Endothelial cell of umbilical vein (primary cell): ENCODE measurements around the gene PPP1R2B.

Experiments used
- CTCF ChIP-seq, 2 donors: IDR thresholded peaks; 1 replicate in 1 of 2; 2 replicates in 1 of 2; pipeline ENCODE4 v1.5.1; 2011; ENCODE audit warnings: low read length in 2 of 2, mild to moderate bottlenecking in 2 of 2, moderate library complexity in 2 of 2, control low read depth in 1 of 2, inconsistent platforms in 1 of 2, low read depth in 1 of 2; ENCODE audit not compliant: insufficient read depth in 1 of 2; ENCODE audit errors: extremely low read depth in 1 of 2
- EZH2 ChIP-seq: IDR thresholded peaks from 2 replicates; pipeline ENCODE4 v1.6.1; 2012; ENCODE audit warnings: borderline replicate concordance, low read depth, mild to moderate bottlenecking, moderate library complexity, low read length, inconsistent platforms; ENCODE audit not compliant: severe bottlenecking
- JUN ChIP-seq: IDR thresholded peaks from 2 replicates; pipeline ENCODE4 v1.6.1; 2011; ENCODE audit warnings: borderline replicate concordance, low read depth; ENCODE audit not compliant: insufficient read length, insufficient read depth
- MYC ChIP-seq: IDR thresholded peaks from one replicate; pipeline ENCODE4 v1.6.1; 2011; ENCODE audit warnings: mild to moderate bottlenecking, low read depth, low read length
- POLR2A ChIP-seq: IDR thresholded peaks from 2 replicates; pipeline ENCODE4 v1.6.1; 2012; ENCODE audit warnings: low read depth, mild to moderate bottlenecking, control low read depth, low read length
- POLR2AphosphoS5 ChIP-seq: IDR thresholded peaks from 2 replicates; pipeline ENCODE4 v1.6.1; 2012; ENCODE audit warnings: low read depth, mild to moderate bottlenecking, control low read depth, low read length, moderate library complexity; ENCODE audit not compliant: insufficient read depth
- TF ChIP-seq, protein P1 (sequence below): IDR thresholded peaks from 2 replicates; pipeline ENCODE4 v1.6.1; 2011; ENCODE audit not compliant: insufficient read depth, insufficient read length

DNA sequence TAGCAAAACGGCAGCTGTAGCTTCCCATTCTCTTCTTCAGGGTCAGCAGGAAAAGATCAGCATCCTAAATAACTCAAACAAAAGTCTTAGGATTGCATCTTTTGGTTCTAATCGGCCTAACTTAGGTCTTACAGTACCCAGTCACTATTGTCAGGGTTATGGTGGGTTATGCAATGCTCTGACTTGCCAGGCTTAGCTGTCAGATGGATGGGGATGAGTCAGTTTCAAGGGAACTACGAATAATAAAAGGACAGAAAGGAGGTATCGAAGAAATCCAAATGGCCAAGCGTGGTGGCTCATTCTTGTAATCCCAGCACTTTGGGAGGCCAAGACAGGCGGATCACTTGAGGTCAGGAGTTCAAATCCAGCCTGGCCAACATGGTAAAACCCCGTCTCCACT lies 46.5 kb downstream of the PPP1R2B start:
- TF ChIP-seq MYC (no peak), CTCF (IDR thresholded peaks at IDR 0.05; ENCODE audit: extremely low read depth in 1 of 2, insufficient read depth in 1 of 2, low read depth in 1 of 2, low read length in 2 of 2) (no peak), POLR2AphosphoS5 (no peak), EZH2 (no peak), POLR2A (no peak), JUN (no peak)
- TF ChIP-seq, protein P1, sequence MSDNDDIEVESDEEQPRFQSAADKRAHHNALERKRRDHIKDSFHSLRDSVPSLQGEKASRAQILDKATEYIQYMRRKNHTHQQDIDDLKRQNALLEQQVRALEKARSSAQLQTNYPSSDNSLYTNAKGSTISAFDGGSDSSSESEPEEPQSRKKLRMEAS = no peak
